Hepatocyte (in vitro differentiated cells): ENCODE data around the gene LRRC37B. TPM values are rescaled to one million over a fixed set of nuclear protein-coding genes. Genes with fewer than 3 reads are reported as not detected.
"Not testable (repeated sequence)": the region's sequence is repeated elsewhere in the genome, so short reads cannot be mapped to it uniquely, and the experiment has no call there.

Experiments used
- DNase-seq: peaks from one replicate; pipeline ENCODE4 v3.0.0-alpha.2; 2016; ENCODE audit warnings: low spot score
- H2AFZ ChIP-seq: fragments of 200-600 bp; sonication (generic); 2 replicates; pipeline ENCODE4 v1.6.0; 2016; ENCODE audit warnings: antibody characterized with exemption, mild to moderate bottlenecking
- H3K27ac ChIP-seq: fragments of 200-600 bp; sonication (generic); 2 replicates; pipeline ENCODE4 v1.5.1; 2016; ENCODE audit warnings: mild to moderate bottlenecking
- H3K27me3 ChIP-seq: fragments of 200-600 bp; sonication (generic); 2 replicates; pipeline ENCODE4 v1.6.1; 2016
- H3K36me3 ChIP-seq: fragments of 200-600 bp; sonication (generic); replicated peaks from 2 replicates; pipeline ENCODE4 v1.5.1; 2016; ENCODE audit warnings: low read depth; ENCODE audit not compliant: insufficient read depth
- H3K4me1 ChIP-seq: fragments of 200-600 bp; sonication (generic); 2 replicates; pipeline ENCODE4 v1.5.1; 2016; ENCODE audit warnings: mild to moderate bottlenecking, moderate library complexity; ENCODE audit not compliant: insufficient read depth
- H3K4me2 ChIP-seq: fragments of 200-600 bp; sonication (generic); 2 replicates; pipeline ENCODE4 v1.6.0; 2016
- H3K4me3 ChIP-seq: fragments of 200-600 bp; sonication (generic); 2 replicates; pipeline ENCODE4 v1.5.1; 2016; ENCODE audit warnings: mild to moderate bottlenecking
- H3K79me2 ChIP-seq: fragments of 200-600 bp; sonication (generic); 2 replicates; pipeline ENCODE4 v1.6.0; 2017; ENCODE audit warnings: mild to moderate bottlenecking
- H3K9me2 ChIP-seq: fragments of 200-600 bp; sonication (generic); replicated peaks from 2 replicates; pipeline ENCODE4 v1.6.0; 2017; ENCODE audit warnings: mild to moderate bottlenecking; ENCODE audit not compliant: insufficient read depth
- H3K9me3 ChIP-seq: fragments of 200-600 bp; sonication (generic); 2 replicates; pipeline ENCODE4 v1.5.1; 2016; ENCODE audit warnings: low read depth, mild to moderate bottlenecking
- H4K20me1 ChIP-seq: fragments of 200-600 bp; sonication (generic); 2 replicates; pipeline ENCODE4 v1.6.0; 2016; ENCODE audit warnings: mild to moderate bottlenecking; ENCODE audit not compliant: insufficient read depth, poor library complexity, severe bottlenecking
- WGBS: methylation state at CpG from one replicate; pipeline ENCODE4 v1.1.6; 2016; ENCODE audit warnings: low lambda C conversion rate; ENCODE audit errors: missing lambda C conversion rate; 5-methylcytosine and 5-hydroxymethylcytosine counted together
- polyA plus RNA-seq: library from polyadenylated mRNA; unstranded; fragments of >200 nt; fragmentation: Nextera tagmentation; extraction: Ambion mirVana; gene quantifications from 2 replicates; pipeline ENCODE4 v1.2.1, GENCODE V29; 2016
- total RNA-seq: library from RNA; depleted of rRNA; stranded (reverse); fragments of >200 nt; gene quantifications from 2 replicates; pipeline ENCODE4 v1.2.3, GENCODE V29; 2014

Gene LRRC37B
- total and polyA plus RNA-seq, 2 experiments from 2014 or later, result 13.3 to 14.6 TPM

- not testable (repeated sequence) for H3K27ac ChIP-seq, H3K4me2 ChIP-seq, H3K79me2 ChIP-seq, H3K4me3 ChIP-seq, H2AFZ ChIP-seq, DNase-seq, H3K27me3 ChIP-seq, H3K4me1 ChIP-seq, H3K36me3 ChIP-seq, H3K9me2 ChIP-seq, H4K20me1 ChIP-seq, H3K9me3 ChIP-seq
- WGBS, result 17% methylated on average over 10 of the region's 10 CpGs
Observed at GRCh38 chr17:32079753-32080152, 72.6 kb downstream of the LRRC37B start.

- H3K9me2 ChIP-seq, DNase-seq, H3K36me3 ChIP-seq, H3K4me3 ChIP-seq, H3K4me1 ChIP-seq, H3K27me3 ChIP-seq, H4K20me1 ChIP-seq, H3K79me2 ChIP-seq, H3K9me3 ChIP-seq: not testable (repeated sequence)
- no CpG with 5 or more reads among the region's 17 CpGs for WGBS
- peak overlapping the region; percentile 86 for H2AFZ ChIP-seq
- H3K27ac ChIP-seq, result peak overlapping the region; percentile 29
- peak overlapping the region; percentile 76 for H3K4me2 ChIP-seq
Observed at GRCh38 chr17:32083550-32083979, 76.4 kb downstream of the LRRC37B start.

GRCh38 chr17:32084003-32084941 is 77.1 kb downstream of the LRRC37B start:
- 0% methylated on average over 6 of the region's 39 CpGs for WGBS
- H3K79me2 ChIP-seq, H3K9me3 ChIP-seq, H3K4me1 ChIP-seq, H4K20me1 ChIP-seq, H3K36me3 ChIP-seq, H3K9me2 ChIP-seq, H3K27me3 ChIP-seq: not testable (repeated sequence)
- H3K4me2 ChIP-seq, result peak overlapping the region; percentile 76
- H3K4me3 ChIP-seq, result peak overlapping the region; percentile 42
- peak overlapping the region; percentile 86 for H2AFZ ChIP-seq
- H3K27ac ChIP-seq, result peak overlapping the region; percentile 29
- peak; percentile 73 for DNase-seq

GRCh38 chr17:32084942-32085829 is 78.0 kb downstream of the LRRC37B start:
- H2AFZ ChIP-seq, H3K4me2 ChIP-seq, H3K9me2 ChIP-seq, H3K9me3 ChIP-seq, DNase-seq, H3K36me3 ChIP-seq, H4K20me1 ChIP-seq, H3K4me1 ChIP-seq, H3K79me2 ChIP-seq, H3K27me3 ChIP-seq, H3K27ac ChIP-seq, H3K4me3 ChIP-seq: not testable (repeated sequence)
- WGBS, result 35% methylated on average over 14 of the region's 30 CpGs

GRCh38 chr17:32086833-32087232 is 79.7 kb downstream of the LRRC37B start:
- not testable (repeated sequence) for H2AFZ ChIP-seq, H4K20me1 ChIP-seq, H3K79me2 ChIP-seq, H3K4me2 ChIP-seq, H3K9me2 ChIP-seq, H3K4me3 ChIP-seq, H3K4me1 ChIP-seq, H3K36me3 ChIP-seq, H3K9me3 ChIP-seq, H3K27ac ChIP-seq, DNase-seq, H3K27me3 ChIP-seq
- 94% methylated on average over 4 of the region's 4 CpGs for WGBS

GRCh38 chr17:32092062-32092461 is 84.9 kb downstream of the LRRC37B start:
- H3K9me3 ChIP-seq, H3K27ac ChIP-seq, H3K27me3 ChIP-seq, H4K20me1 ChIP-seq, H2AFZ ChIP-seq, H3K9me2 ChIP-seq, H3K4me2 ChIP-seq, H3K36me3 ChIP-seq, DNase-seq, H3K79me2 ChIP-seq, H3K4me3 ChIP-seq, H3K4me1 ChIP-seq: not testable (repeated sequence)
- 100% methylated on average over 1 of the region's 1 CpG for WGBS
